ENCODE measurements around the gene ZNF217. TPM values are rescaled to one million over a fixed set of nuclear protein-coding genes. Genes with fewer than 3 reads are reported as not detected.
"Not testable (repeated sequence)": the region's sequence is repeated elsewhere in the genome, so short reads cannot be mapped to it uniquely, and the experiment has no call there.

Gene ZNF217
- total RNA-seq, 5 donors from 2014 or later (not counting 1 experiment from before 2014, with no cell fraction given), result 57.6 to 92.4 (median 87.5) TPM

DNA sequence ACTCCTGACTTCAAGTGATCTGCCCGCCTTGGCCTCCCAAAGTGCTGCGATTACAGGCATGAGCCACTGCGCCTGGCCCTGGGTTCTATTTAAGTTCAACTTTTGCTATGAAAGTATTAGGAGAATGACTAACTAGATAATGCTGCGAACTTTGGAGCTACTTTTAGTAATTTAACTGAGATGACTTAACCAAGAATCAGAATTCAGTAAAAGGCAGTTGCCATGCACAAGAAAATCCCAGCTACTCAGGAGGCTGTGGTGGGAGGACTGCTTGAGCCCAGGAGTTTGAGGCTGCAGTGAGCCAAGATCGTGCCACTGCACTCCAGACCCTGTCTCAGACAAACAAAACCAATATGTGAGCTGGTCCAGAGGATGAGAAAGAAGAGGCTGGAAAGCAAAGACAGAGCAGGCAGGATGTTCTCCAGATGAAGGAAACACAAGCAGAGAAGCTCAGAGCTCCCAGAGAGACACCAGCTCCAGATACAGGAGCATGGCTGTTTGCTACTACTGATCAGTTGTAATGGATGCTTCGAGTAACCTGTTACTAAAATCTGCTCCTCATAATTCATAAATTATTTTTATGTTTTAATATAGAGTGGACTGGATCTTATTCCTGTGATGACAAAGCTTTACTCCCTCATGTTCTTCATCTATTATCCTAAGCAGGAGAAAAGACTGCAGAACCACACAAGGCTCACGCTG, 23.9 kb downstream of the ZNF217 start:
- Mint-ChIP-seq H3K9me3 (no peaks in the 10 kb centered on the region), H3K27ac (peak overlapping the region; percentile 45 to 57), H3K4me1 (peaks cover 35 to 58% (median 51%) of the 10 kb centered on the region in 3 donors), H3K4me3 (no peak overlapping the region), H3K27me3 (no peaks in the 10 kb centered on the region), H3K36me3 (peaks cover 50% of the 10 kb centered on the region)
- H3K4me3 ChIP-seq (ENCODE audit: control insufficient read depth in 1 of 2, extremely low read depth in 1 of 2, low read length in 1 of 2), result no peak overlapping the region
- no peak for DNase-seq
- H3K27me3 ChIP-seq (replicated peaks in 1 of 2; ENCODE audit: control insufficient read depth in 2 of 2, extremely low read depth in 1 of 2, insufficient read depth in 2 of 2, low read length in 1 of 2), result no peaks in the 10 kb centered on the region
- peaks cover 11 to 92% of the 10 kb centered on the region in 2 donors for H3K36me3 ChIP-seq (ENCODE audit: control insufficient read depth in 2 of 2, extremely low read depth in 1 of 2, insufficient read depth in 1 of 2, low read length in 1 of 2)
- POLR2A ChIA-PET, result interaction anchor here in 1 of 2 donors (0.5 kb wide), 1 partner anchor 223 kb away, joined by 3 read pairs; no protein-coding TSS in a partner anchor
- WGBS (ENCODE audit: insufficient coverage), result 86% methylated on average over 3 of the region's 7 CpGs
- no peak for ATAC-seq (replicated peaks in 1 of 4)
- no peaks in the 10 kb centered on the region for H3K9me3 ChIP-seq
- peaks cover 0 to 34% of the 10 kb centered on the region in 2 experiments for H3K4me1 ChIP-seq (ENCODE audit: control insufficient read depth in 1 of 2, extremely low read depth in 1 of 2, insufficient read depth in 2 of 2, low read length in 2 of 2)
- no peak overlapping the region for H3K27ac ChIP-seq (ENCODE audit: low read length)
- CTCF ChIA-PET, result no interaction called here

DNA sequence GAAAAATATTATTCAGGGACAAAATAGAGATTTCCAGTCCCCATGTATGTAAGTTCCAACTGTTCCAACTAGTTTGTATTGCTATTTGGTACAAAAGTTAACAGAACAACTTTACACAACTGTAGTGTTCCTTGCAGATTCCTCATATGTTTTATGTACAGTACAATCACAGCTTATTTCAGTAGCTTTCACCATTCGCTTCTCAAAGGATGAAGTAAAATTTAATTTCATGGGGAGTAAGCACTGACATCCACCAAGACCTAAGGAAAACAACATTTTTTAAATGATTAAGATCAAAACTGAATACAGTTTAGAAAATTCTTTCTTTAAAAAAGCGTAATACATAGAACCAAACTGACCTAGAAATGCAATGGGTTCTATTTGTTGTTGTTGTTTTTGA, 24.6 kb downstream of the ZNF217 start:
- POLR2A ChIA-PET, result interaction anchor here in 1 of 2 donors (0.6 kb wide), 1 partner anchor 122 kb away, joined by 5 read pairs; no protein-coding TSS in a partner anchor
- Mint-ChIP-seq H3K27ac (peak overlapping the region; percentile 34 to 43), H3K36me3 (peaks cover 44% of the 10 kb centered on the region), H3K9me3 (no peaks in the 10 kb centered on the region), H3K4me3 (no peak overlapping the region), H3K27me3 (no peaks in the 10 kb centered on the region), H3K4me1 (peaks cover 28 to 51% (median 44%) of the 10 kb centered on the region in 3 donors)
- ATAC-seq (replicated peaks in 1 of 4) (no peak), DNase-seq (no peak)
- H3K27ac ChIP-seq (ENCODE audit: low read length), result no peak overlapping the region
- H3K9me3 ChIP-seq, result no peaks in the 10 kb centered on the region
- H3K36me3 ChIP-seq (ENCODE audit: control insufficient read depth in 2 of 2, extremely low read depth in 1 of 2, insufficient read depth in 1 of 2, low read length in 1 of 2), result peaks cover 8 to 84% of the 10 kb centered on the region in 2 donors
- H3K4me3 ChIP-seq (ENCODE audit: control insufficient read depth in 1 of 2, extremely low read depth in 1 of 2, low read length in 1 of 2), result no peak overlapping the region
- H3K27me3 ChIP-seq (replicated peaks in 1 of 2; ENCODE audit: control insufficient read depth in 2 of 2, extremely low read depth in 1 of 2, insufficient read depth in 2 of 2, low read length in 1 of 2), result no peaks in the 10 kb centered on the region
- CTCF ChIA-PET, result no interaction called here
- no CpG with 5 or more reads among the region's 2 CpGs for WGBS (ENCODE audit: insufficient coverage)
- H3K4me1 ChIP-seq (ENCODE audit: control insufficient read depth in 1 of 2, extremely low read depth in 1 of 2, insufficient read depth in 2 of 2, low read length in 2 of 2), result peaks cover 0 to 27% of the 10 kb centered on the region in 2 experiments

DNA sequence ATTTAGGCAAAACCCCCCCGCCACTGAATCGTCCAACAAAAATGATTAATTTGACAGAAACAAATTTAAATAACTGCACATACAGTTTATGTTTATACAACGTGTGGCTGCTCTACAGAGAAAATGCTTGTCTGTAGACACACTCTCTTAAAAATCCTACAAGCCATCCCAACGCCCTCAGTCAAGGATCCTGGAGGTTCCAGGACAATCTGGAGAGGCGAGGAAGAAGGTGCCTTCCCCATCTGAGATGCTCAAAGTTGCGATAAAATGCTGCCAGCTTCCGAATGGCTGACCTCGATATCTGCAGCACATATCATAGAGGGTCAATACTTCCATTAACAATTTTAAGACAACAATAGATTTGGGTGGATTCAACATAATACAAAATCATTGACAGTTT, 25.3 kb downstream of the ZNF217 start:
- POLR2A ChIA-PET, result interaction anchor here in 1 of 2 donors (0.6 kb wide), 1 partner anchor 123 kb away, joined by 5 read pairs; no protein-coding TSS in a partner anchor
- H3K36me3 ChIP-seq (ENCODE audit: control insufficient read depth in 2 of 2, extremely low read depth in 1 of 2, insufficient read depth in 1 of 2, low read length in 1 of 2), result peaks cover 8 to 78% of the 10 kb centered on the region in 2 donors
- Mint-ChIP-seq H3K4me3 (no peak overlapping the region), H3K27ac (peak overlapping the region in 1 of 2 donors; percentile 28), H3K9me3 (no peaks in the 10 kb centered on the region), H3K27me3 (no peaks in the 10 kb centered on the region), H3K36me3 (peaks cover 40% of the 10 kb centered on the region), H3K4me1 (peaks cover 23 to 45% (median 41%) of the 10 kb centered on the region in 3 donors)
- H3K4me3 ChIP-seq (ENCODE audit: control insufficient read depth in 1 of 2, extremely low read depth in 1 of 2, low read length in 1 of 2), result no peak overlapping the region
- 100% methylated on average over 1 of the region's 8 CpGs for WGBS (ENCODE audit: insufficient coverage)
- CTCF ChIA-PET, result no interaction called here
- ATAC-seq (replicated peaks in 1 of 4), result no peak
- H3K27me3 ChIP-seq (replicated peaks in 1 of 2; ENCODE audit: control insufficient read depth in 2 of 2, extremely low read depth in 1 of 2, insufficient read depth in 2 of 2, low read length in 1 of 2), result no peaks in the 10 kb centered on the region
- no peaks in the 10 kb centered on the region for H3K9me3 ChIP-seq
- H3K4me1 ChIP-seq (ENCODE audit: control insufficient read depth in 1 of 2, extremely low read depth in 1 of 2, insufficient read depth in 2 of 2, low read length in 2 of 2), result peaks cover 0 to 23% of the 10 kb centered on the region in 2 experiments
- no peak overlapping the region for H3K27ac ChIP-seq (ENCODE audit: low read length)
- DNase-seq, result no peak

DNA sequence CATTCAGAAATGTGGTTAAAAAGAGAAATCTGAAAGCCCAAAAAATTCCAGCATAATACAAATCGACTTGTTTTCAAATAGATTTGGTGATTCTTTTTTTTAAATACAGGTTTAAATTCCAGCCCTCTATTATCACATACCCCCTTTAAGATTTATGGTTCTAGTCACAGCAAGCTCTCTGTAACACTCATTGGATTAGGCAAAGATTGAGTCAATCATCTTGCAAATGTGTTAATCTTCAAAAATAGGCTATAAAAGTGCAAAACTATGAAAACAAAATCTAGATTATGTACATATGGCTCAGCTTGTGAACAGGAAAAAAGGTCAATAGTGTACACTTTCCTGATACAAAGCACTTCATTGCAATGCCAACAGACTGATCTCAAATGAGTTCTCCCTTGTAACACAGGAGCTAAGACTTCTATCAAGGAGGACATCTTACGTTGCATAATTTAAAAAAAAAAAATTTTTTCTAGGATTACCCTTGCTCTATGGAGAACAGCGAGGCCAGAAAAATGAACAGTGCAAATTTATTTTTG, 26.2 kb downstream of the ZNF217 start:
- H3K36me3 Mint-ChIP-seq, result peaks cover 39% of the 10 kb centered on the region
- peaks cover 18 to 37% (median 36%) of the 10 kb centered on the region in 3 donors for H3K4me1 Mint-ChIP-seq
- Histone ChIP-seq H3K36me3 (ENCODE audit: control insufficient read depth in 2 of 2, extremely low read depth in 1 of 2, insufficient read depth in 1 of 2, low read length in 1 of 2) (peaks cover 5 to 70% of the 10 kb centered on the region in 2 donors), H3K4me1 (ENCODE audit: control insufficient read depth in 1 of 2, extremely low read depth in 1 of 2, insufficient read depth in 2 of 2, low read length in 2 of 2) (peaks cover 0 to 14% of the 10 kb centered on the region in 2 experiments), H3K27me3 (replicated peaks in 1 of 2; ENCODE audit: control insufficient read depth in 2 of 2, extremely low read depth in 1 of 2, insufficient read depth in 2 of 2, low read length in 1 of 2) (no peaks in the 10 kb centered on the region), H3K4me3 (ENCODE audit: control insufficient read depth in 1 of 2, extremely low read depth in 1 of 2, low read length in 1 of 2) (no peak overlapping the region), H3K9me3 (no peaks in the 10 kb centered on the region), H3K27ac (ENCODE audit: low read length) (no peak overlapping the region)
- WGBS (ENCODE audit: insufficient coverage), result 80% methylated on average over 1 of the region's 3 CpGs
- CTCF ChIA-PET, result interaction anchor here (0.7 kb wide), 2 partner anchors 314 to 882 kb away, joined by 3 read pairs; no protein-coding TSS in a partner anchor
- ATAC-seq (replicated peaks in 1 of 4) (no peak), DNase-seq (no peak)
- H3K27me3 Mint-ChIP-seq, result no peaks in the 10 kb centered on the region
- peak overlapping the region; percentile 39 to 76 for H3K27ac Mint-ChIP-seq
- POLR2A ChIA-PET, result interaction anchor here (0.6 to 0.7 kb wide), 2 partner anchors 19 to 24 kb away, joined by 3 to 5 read pairs; no protein-coding TSS in a partner anchor
- H3K4me3 Mint-ChIP-seq, result no peak overlapping the region
- H3K9me3 Mint-ChIP-seq, result no peaks in the 10 kb centered on the region

DNA sequence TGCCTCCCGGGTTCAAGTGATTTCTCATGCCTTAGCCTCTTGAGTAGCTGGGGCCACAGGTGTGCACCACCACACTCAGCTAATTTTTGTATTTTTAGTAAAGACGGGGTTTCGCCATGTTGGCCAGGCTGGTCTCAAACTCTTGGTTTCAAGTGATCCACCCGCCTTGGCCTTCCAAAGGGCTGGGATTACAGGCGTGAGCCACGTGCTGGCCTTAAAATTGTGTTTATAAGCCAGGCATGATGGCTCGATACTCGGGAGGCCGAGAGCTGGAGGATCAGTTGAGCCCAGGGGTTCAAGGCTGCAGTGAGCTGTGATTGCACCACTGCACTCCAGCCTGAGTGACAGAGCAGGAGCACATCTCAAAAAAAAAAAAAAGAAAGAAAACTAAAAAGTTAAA, 27.0 kb downstream of the ZNF217 start:
- 99% methylated on average over 8 of the region's 9 CpGs for WGBS (ENCODE audit: insufficient coverage)
- not testable (repeated sequence) for DNase-seq; ATAC-seq (replicated peaks in 1 of 4); H3K4me3 ChIP-seq (ENCODE audit: control insufficient read depth in 1 of 2, extremely low read depth in 1 of 2, low read length in 1 of 2); H3K27me3 ChIP-seq (replicated peaks in 1 of 2; ENCODE audit: control insufficient read depth in 2 of 2, extremely low read depth in 1 of 2, insufficient read depth in 2 of 2, low read length in 1 of 2); H3K9me3 ChIP-seq; H3K4me3 Mint-ChIP-seq; H3K9me3 Mint-ChIP-seq; H3K27me3 Mint-ChIP-seq; H3K27ac Mint-ChIP-seq; H3K27ac ChIP-seq (ENCODE audit: low read length)
- H3K36me3 Mint-ChIP-seq, result peaks cover 35% of the 10 kb centered on the region
- ChIA-PET CTCF (interaction anchor here in 1 of 2 donors (0.7 kb wide), 1 partner anchor 883 kb away, joined by 3 read pairs; no protein-coding TSS in a partner anchor), POLR2A (interaction anchor here (0.7 kb wide), 3 partner anchors 20 to 240 kb away, joined by 3 to 5 read pairs (median 3); no protein-coding TSS in a partner anchor)
- H3K4me1 ChIP-seq (ENCODE audit: control insufficient read depth in 1 of 2, extremely low read depth in 1 of 2, insufficient read depth in 2 of 2, low read length in 2 of 2), result peaks cover 0 to 11% of the 10 kb centered on the region in 2 experiments
- peaks cover 10 to 29% (median 27%) of the 10 kb centered on the region in 3 donors for H3K4me1 Mint-ChIP-seq
- peaks cover 5 to 61% of the 10 kb centered on the region in 2 donors for H3K36me3 ChIP-seq (ENCODE audit: control insufficient read depth in 2 of 2, extremely low read depth in 1 of 2, insufficient read depth in 1 of 2, low read length in 1 of 2)

DNA sequence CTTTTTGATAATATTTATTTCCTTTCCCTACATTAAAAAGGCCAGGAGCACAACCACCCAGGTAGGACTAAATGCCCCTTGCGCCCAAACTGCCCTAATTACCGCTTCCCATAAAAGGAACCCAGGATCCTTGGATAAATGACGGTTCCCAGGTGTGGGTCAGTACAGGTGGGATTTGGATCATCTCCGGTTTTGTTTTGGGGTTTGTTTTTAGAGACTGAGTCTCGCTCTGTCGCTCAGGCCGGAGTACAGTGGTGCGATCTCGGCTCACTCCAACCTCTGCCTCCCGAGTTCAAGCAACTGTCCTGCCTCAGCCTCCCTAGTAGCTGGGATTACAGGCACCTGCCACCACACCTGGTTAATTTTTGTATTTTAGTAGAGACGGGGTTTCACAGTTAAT, 28.4 kb downstream of the ZNF217 start:
- Histone ChIP-seq H3K4me3 (ENCODE audit: control insufficient read depth in 1 of 2, extremely low read depth in 1 of 2, low read length in 1 of 2) (no peak overlapping the region), H3K27me3 (replicated peaks in 1 of 2; ENCODE audit: control insufficient read depth in 2 of 2, extremely low read depth in 1 of 2, insufficient read depth in 2 of 2, low read length in 1 of 2) (no peaks in the 10 kb centered on the region), H3K9me3 (no peaks in the 10 kb centered on the region), H3K4me1 (ENCODE audit: control insufficient read depth in 1 of 2, extremely low read depth in 1 of 2, insufficient read depth in 2 of 2, low read length in 2 of 2) (peaks cover 0 to 6% of the 10 kb centered on the region in 2 experiments), H3K27ac (ENCODE audit: low read length) (no peak overlapping the region), H3K36me3 (ENCODE audit: control insufficient read depth in 2 of 2, extremely low read depth in 1 of 2, insufficient read depth in 1 of 2, low read length in 1 of 2) (peaks cover 0 to 48% of the 10 kb centered on the region in 2 donors)
- POLR2A ChIA-PET, result no interaction called here
- Mint-ChIP-seq H3K9me3 (no peaks in the 10 kb centered on the region), H3K4me1 (peaks cover 2 to 17% (median 17%) of the 10 kb centered on the region in 3 donors), H3K36me3 (peaks cover 21% of the 10 kb centered on the region), H3K27me3 (no peaks in the 10 kb centered on the region), H3K4me3 (no peak overlapping the region), H3K27ac (no peak overlapping the region)
- WGBS (ENCODE audit: insufficient coverage), result 100% methylated on average over 5 of the region's 11 CpGs
- ATAC-seq (replicated peaks in 1 of 4), result no peak
- DNase-seq, result no peak
- CTCF ChIA-PET, result interaction anchor here (0.6 to 1.0 kb wide), 2 partner anchors 30 to 329 kb away, joined by 3 to 4 read pairs; no protein-coding TSS in a partner anchor
